Uterus (tissue), 4 donors: ENCODE data around the gene WDR77. TPM values are rescaled to one million over a fixed set of nuclear protein-coding genes. Genes with fewer than 3 reads are reported as not detected.

Experiments used
- DNase-seq, 2 donors: peaks; one replicate each; pipeline ENCODE4 v3.0.0-alpha.2; 2019 to 2020
- H3K27ac ChIP-seq, 2 donors: fragments of 200-600 bp; sonication (generic); 1 replicate in 1 of 2; 2 replicates in 1 of 2; pipeline ENCODE4 v1.5.1; 2016 to 2018
- H3K27me3 ChIP-seq, 2 donors: fragments of 200-600 bp; sonication (generic); one replicate each; pipeline ENCODE4 v1.5.1; 2018 to 2019; ENCODE audit warnings: control low read depth in 1 of 2
- H3K36me3 ChIP-seq, 2 donors: fragments of 200-600 bp; sonication (generic); one replicate each; pipeline ENCODE4 v1.5.1; 2019; ENCODE audit warnings: control low read depth in 1 of 2
- H3K4me1 ChIP-seq, 2 donors: fragments of 200-600 bp; sonication (generic); one replicate each; pipeline ENCODE4 v1.5.1; 2018 to 2019; ENCODE audit warnings: control low read depth in 1 of 2
- H3K4me3 ChIP-seq, 2 donors: fragments of 200-600 bp; sonication (generic); 1 replicate in 1 of 2; 2 replicates in 1 of 2; pipeline ENCODE4 v1.5.1; 2018 to 2019; ENCODE audit warnings: mild to moderate bottlenecking in 1 of 2
- H3K9me3 ChIP-seq, 2 donors: fragments of 200-600 bp; sonication (generic); one replicate each; pipeline ENCODE4 v1.5.1; 2019; ENCODE audit warnings: control low read depth in 1 of 2
- POLR2A ChIP-seq, 2 donors: fragments of 450-650 bp; IDR thresholded peaks; one replicate each; pipeline ENCODE4 v1.6.1; 2016; ENCODE audit warnings: antibody characterized with exemption in 2 of 2, mild to moderate bottlenecking in 1 of 2, moderate library complexity in 1 of 2
- intact Hi-C: fragments of 100-400 bp; cut with DNase I; formaldehyde crosslinking; loops from one replicate; pipeline ENCODE4 v1.15.1; 2023; ENCODE audit warnings: low total_unique reads
- total RNA-seq, 4 donors: library from RNA; depleted of rRNA in 3 of 4; stranded (reverse); fragments of >200 nt in 3 of 4; gene quantifications; one replicate each; pipeline versions ENCODE4 v1.1.0 to v1.2.4, GENCODE V29; 2014 to 2023
- TF ChIP-seq, protein P1 (sequence below), 4 experiments: fragments of 200-600 bp in 2 of 4; fragments of 450-650 bp in 2 of 4; sonication (generic) in 2 of 4; IDR thresholded peaks; one replicate each; pipeline ENCODE4 v1.5.1; 2016 to 2019; ENCODE audit warnings: antibody characterized with exemption in 4 of 4, mild to moderate bottlenecking in 2 of 4, moderate library complexity in 1 of 4
- donor health status: DM: yes; HTN: yes; CAD: no.

The WDR77 gene
- total RNA-seq, 4 donors from 2014 or later: 0.59 to 31.0 (median 17.1) TPM

DNA sequence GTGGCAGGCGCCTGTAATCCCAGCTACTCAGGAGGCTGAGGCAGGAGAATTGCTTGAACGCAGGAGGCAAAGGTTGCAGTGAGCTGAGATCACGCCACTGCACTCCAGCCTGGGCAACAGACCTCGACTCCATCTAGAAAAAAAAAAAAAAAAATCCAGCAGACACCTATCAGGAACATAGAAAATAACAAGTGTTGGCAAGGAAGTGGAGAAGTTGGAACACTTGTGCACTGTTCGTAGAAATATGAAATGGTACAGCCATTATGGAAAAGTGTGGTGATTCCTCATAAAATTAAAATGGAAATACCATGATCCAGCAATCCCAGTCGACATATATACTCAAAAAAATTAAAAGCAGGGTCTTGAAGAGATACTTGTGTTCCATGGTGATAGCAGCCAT lies 12.7 kb upstream of the WDR77 start:
- Histone ChIP-seq H3K27ac (no peak overlapping the region), H3K36me3 (no peaks in the 10 kb centered on the region), H3K27me3 (no peaks in the 10 kb centered on the region), H3K4me3 (no peak overlapping the region), H3K9me3 (no peaks in the 10 kb centered on the region), H3K4me1 (no peaks in the 10 kb centered on the region)
- DNase-seq: no peak
- TF ChIP-seq, protein P1, sequence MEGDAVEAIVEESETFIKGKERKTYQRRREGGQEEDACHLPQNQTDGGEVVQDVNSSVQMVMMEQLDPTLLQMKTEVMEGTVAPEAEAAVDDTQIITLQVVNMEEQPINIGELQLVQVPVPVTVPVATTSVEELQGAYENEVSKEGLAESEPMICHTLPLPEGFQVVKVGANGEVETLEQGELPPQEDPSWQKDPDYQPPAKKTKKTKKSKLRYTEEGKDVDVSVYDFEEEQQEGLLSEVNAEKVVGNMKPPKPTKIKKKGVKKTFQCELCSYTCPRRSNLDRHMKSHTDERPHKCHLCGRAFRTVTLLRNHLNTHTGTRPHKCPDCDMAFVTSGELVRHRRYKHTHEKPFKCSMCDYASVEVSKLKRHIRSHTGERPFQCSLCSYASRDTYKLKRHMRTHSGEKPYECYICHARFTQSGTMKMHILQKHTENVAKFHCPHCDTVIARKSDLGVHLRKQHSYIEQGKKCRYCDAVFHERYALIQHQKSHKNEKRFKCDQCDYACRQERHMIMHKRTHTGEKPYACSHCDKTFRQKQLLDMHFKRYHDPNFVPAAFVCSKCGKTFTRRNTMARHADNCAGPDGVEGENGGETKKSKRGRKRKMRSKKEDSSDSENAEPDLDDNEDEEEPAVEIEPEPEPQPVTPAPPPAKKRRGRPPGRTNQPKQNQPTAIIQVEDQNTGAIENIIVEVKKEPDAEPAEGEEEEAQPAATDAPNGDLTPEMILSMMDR (IDR thresholded peaks at IDR 0.05): no peak
- TF ChIP-seq POLR2A (IDR thresholded peaks at IDR 0.05): no peak
- intact Hi-C loops: no loop called here

DNA sequence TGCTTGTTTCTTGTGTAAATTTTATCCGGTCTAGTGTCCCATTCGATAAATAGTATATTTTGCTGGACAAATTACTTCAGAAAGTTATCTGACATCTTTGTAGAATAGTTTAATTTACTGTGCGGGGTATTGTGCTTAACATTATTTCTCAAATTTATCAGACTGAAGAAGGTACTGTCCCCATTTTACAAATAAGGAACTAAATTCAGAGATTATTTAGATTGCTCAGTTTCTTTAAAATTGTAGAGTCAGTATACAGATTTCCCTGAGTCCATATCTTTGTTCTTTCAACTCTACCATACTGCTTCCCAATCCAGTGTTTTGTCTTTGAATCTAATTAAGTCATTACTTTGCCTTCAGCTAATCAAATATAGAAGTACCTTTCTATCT lies 6.6 kb upstream of the WDR77 start:
- Histone ChIP-seq H3K9me3 (no peaks in the 10 kb centered on the region), H3K36me3 (no peaks in the 10 kb centered on the region), H3K4me1 (peaks cover 0 to 3% of the 10 kb centered on the region in 2 donors), H3K4me3 (no peak overlapping the region), H3K27me3 (no peaks in the 10 kb centered on the region), H3K27ac (no peak overlapping the region)
- intact Hi-C loops: no loop called here
- DNase-seq: no peak
- no peak for TF ChIP-seq POLR2A (IDR thresholded peaks at IDR 0.05)
- TF ChIP-seq, protein P1 (IDR thresholded peaks at IDR 0.05): no peak

DNA sequence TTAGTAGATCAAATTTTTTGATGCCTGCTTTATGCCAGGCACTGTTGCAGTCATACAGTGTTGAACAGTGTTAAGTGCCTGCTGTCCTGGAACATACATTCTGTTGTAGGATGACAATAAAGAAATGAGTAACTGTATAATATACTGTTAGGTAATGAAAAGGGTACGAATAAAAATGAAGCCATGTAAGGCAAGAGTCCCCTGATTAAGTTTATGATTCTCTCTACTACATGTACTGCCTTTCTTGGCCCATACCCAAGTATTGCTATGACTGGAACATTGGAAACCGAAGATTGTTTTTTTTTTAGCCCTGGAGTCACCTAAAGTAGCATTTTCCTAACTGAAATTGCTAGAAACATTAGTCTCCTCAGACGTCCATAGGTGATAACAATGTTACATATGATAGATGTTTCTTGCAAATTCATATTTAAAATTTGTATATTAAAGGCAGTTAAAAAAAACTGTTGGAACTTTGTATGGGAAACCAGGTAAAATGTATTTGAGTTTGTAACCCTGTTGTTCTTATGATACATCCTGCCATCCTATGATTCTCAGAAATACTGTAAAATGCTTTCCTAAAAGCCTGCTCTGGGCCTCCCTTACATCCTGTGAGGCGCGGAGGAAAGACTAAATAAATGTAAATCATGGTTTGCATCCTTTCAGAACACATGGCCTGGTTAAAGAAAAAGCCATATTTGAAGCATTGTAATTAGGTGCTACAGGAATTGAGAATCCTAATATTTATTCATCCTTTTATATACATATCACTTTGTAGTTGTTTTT lies 6.0 kb upstream of the WDR77 start:
- Histone ChIP-seq H3K27ac (no peak overlapping the region), H3K36me3 (no peaks in the 10 kb centered on the region), H3K4me3 (no peak overlapping the region), H3K4me1 (peaks cover 0 to 9% of the 10 kb centered on the region in 2 donors), H3K9me3 (no peaks in the 10 kb centered on the region), H3K27me3 (no peaks in the 10 kb centered on the region)
- DNase-seq: no peak
- TF ChIP-seq POLR2A (IDR thresholded peaks at IDR 0.05): no peak
- TF ChIP-seq, protein P1 (IDR thresholded peaks at IDR 0.05): no peak
- intact Hi-C loops: no loop called here

DNA sequence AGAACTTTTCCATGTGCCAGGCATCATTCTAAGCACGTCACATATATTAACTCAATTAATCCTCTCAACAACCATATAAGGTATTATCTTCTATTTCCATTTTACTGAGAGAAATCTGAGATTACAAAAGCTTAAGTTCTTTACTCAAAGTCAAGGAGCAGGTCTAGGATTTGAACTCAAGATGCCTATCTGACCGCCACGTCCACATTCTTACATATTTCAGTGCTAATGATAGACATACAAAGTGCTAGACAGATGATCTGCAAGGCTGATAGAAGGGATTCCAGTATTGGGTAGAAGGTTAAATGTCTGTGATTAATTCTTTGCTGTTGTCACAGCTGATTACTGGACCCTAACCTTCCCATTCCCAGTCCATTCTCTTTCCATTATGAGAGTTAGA lies 4.7 kb upstream of the WDR77 start:
- H3K27me3 ChIP-seq: no peaks in the 10 kb centered on the region
- peaks cover 0 to 11% of the 10 kb centered on the region in 2 donors for H3K4me1 ChIP-seq
- H3K36me3 ChIP-seq: no peaks in the 10 kb centered on the region
- H3K9me3 ChIP-seq: no peaks in the 10 kb centered on the region
- H3K27ac ChIP-seq: no peak overlapping the region
- intact Hi-C loops: no loop called here
- no peak for DNase-seq
- H3K4me3 ChIP-seq: no peak overlapping the region
- TF ChIP-seq, protein P1 (IDR thresholded peaks at IDR 0.05): no peak
- no peak for TF ChIP-seq POLR2A (IDR thresholded peaks at IDR 0.05)

DNA sequence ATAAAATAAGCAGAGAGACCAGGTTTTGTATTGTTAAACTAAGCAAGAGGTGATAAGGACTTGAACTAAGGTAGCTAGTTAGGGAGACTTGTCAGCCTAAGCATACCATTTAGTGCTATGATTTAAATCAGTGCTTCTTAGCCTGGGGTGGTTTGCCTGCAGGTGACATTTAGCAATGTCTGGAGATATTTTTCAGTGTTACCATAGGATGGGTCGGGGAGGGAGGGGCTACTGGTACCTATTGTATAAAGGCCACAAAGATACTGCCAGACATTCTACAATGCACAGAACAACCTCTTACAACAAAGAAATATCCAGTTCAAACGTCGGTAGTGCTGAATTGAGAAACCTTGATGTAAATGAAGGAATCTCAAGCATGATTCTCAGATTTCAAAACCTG lies 3.5 kb upstream of the WDR77 start:
- Histone ChIP-seq H3K9me3 (no peaks in the 10 kb centered on the region), H3K27ac (no peak overlapping the region), H3K27me3 (no peaks in the 10 kb centered on the region), H3K36me3 (no peaks in the 10 kb centered on the region), H3K4me1 (peaks cover 0 to 16% of the 10 kb centered on the region in 2 donors), H3K4me3 (no peak overlapping the region)
- no peak for DNase-seq
- TF ChIP-seq POLR2A (IDR thresholded peaks at IDR 0.05): no peak
- TF ChIP-seq, protein P1 (IDR thresholded peaks at IDR 0.05): no peak
- intact Hi-C loops: no loop called here
